K562 (cell line): Measurements from ENCODE around the gene STPG2. TPM values are rescaled to one million over a fixed set of nuclear protein-coding genes. Genes with fewer than 3 reads are reported as not detected.

Source experiments
- ATAC-seq: fragments of 200-7000 bp; cut with Tn5 transposase; 3 replicates; pipeline ENCODE4 v1.9.1; 2020; ENCODE audit warnings: moderate library complexity
- BruUV-seq: library from RNA; stranded (reverse); fragments of 400-500 nt; replicated peaks from 2 replicates; lab custom pipeline; 2021; lab: Mats Ljungman, UMichigan
- CTCF ChIA-PET: fragments of 300-600 bp; formaldehyde crosslinking; extraction: SDS; loops from one replicate; lab custom pipeline; 2021; ENCODE audit warnings: low intra/inter-chr PET ratio; lab: Yijun Ruan, JAX
- POLR2A ChIA-PET: fragments of 300-600, 350-650 bp; sonication (Branson Sonifier 250); formaldehyde crosslinking; extraction: SDS; loops from one replicate; lab custom pipeline; 2021; ENCODE audit warnings: antibody characterized with exemption, inconsistent platforms; lab: Yijun Ruan, JAX
- DNase-seq, 4 experiments: peaks; one replicate each; pipeline versions ENCODE4 v3.0.0 to v3.0.0-alpha.2; 2011 to 2018; ENCODE audit warnings: low spot score in 3 of 4, mixed read lengths in 3 of 4; ENCODE audit errors: extremely low read depth in 1 of 4
- FAIRE-seq: peaks from 2 replicates; lab custom pipeline; 2011; peaks lifted over from hg19 to GRCh38; lab: Jason Lieb, UNC
- H2AFZ ChIP-seq: 2 replicates; pipeline ENCODE4 v1.6.0; 2011; ENCODE audit warnings: low read depth, low read length, control low read depth, inconsistent platforms
- H3K27ac ChIP-seq: fragments of 200-600 bp; 3 replicates; pipeline ENCODE4 v1.8.0; 2011; ENCODE audit warnings: low read depth, mild to moderate bottlenecking, control low read depth, inconsistent platforms, low read length, moderate library complexity, mixed read lengths; ENCODE audit errors: extremely low read depth
- H3K27me3 ChIP-seq, 2 experiments: fragments of 300-600 bp in 1 of 2; 2 replicates in 1 of 2; 3 replicates in 1 of 2; pipeline versions ENCODE4 v1.6.0 to v1.8.0; 2011; ENCODE audit warnings: inconsistent platforms in 2 of 2, low read length in 2 of 2, mild to moderate bottlenecking in 1 of 2, mixed read lengths in 1 of 2, moderate library complexity in 1 of 2; ENCODE audit not compliant: control insufficient read depth in 2 of 2, insufficient read depth in 2 of 2
- H3K36me3 ChIP-seq: fragments of 300-600 bp; 3 replicates; pipeline ENCODE4 v1.8.0; 2011; ENCODE audit warnings: mild to moderate bottlenecking, low read length, inconsistent platforms; ENCODE audit not compliant: control insufficient read depth, insufficient read depth
- H3K4me1 ChIP-seq, 2 experiments: fragments of 200-600 bp in 1 of 2; replicated peaks in 1 of 2; 2 replicates in 1 of 2; 3 replicates in 1 of 2; pipeline versions ENCODE4 v1.5.1 to v1.8.0; 2011; ENCODE audit warnings: inconsistent platforms in 2 of 2, low read length in 2 of 2, mild to moderate bottlenecking in 1 of 2, mixed read lengths in 1 of 2, moderate library complexity in 1 of 2; ENCODE audit not compliant: control insufficient read depth in 2 of 2, insufficient read depth in 2 of 2
- H3K4me2 ChIP-seq: 2 replicates; pipeline ENCODE4 v1.6.1; 2011; ENCODE audit warnings: low read length, control low read depth, inconsistent platforms, mixed read lengths; ENCODE audit not compliant: insufficient read depth
- H3K4me3 ChIP-seq: fragments of 200-600 bp; sonication (generic), shearing (Covaris generic); 2 replicates; pipeline ENCODE4 v1.5.1; 2016; ENCODE audit warnings: control low read depth, inconsistent platforms
- H3K79me2 ChIP-seq: fragments of 200-600 bp; 3 replicates; pipeline ENCODE4 v1.8.0; 2011; ENCODE audit warnings: low read length, inconsistent platforms; ENCODE audit not compliant: control insufficient read depth, insufficient read depth
- H3K9ac ChIP-seq, 2 experiments: 2 replicates each; pipeline versions ENCODE4 v1.6.0 to v1.6.1; 2011; ENCODE audit warnings: low read depth in 2 of 2, low read length in 2 of 2, control low read depth in 1 of 2, inconsistent platforms in 1 of 2, mild to moderate bottlenecking in 1 of 2, mixed read lengths in 1 of 2; ENCODE audit not compliant: insufficient read depth in 1 of 2
- H3K9me1 ChIP-seq: one replicate; pipeline ENCODE4 v1.6.0; 2011; ENCODE audit warnings: inconsistent platforms, mild to moderate bottlenecking, low read length, moderate library complexity; ENCODE audit not compliant: control insufficient read depth, insufficient read depth
- H3K9me3 ChIP-seq: replicated peaks from 2 replicates; pipeline ENCODE4 v1.5.1; 2011; ENCODE audit warnings: low read depth, low read length, inconsistent platforms; ENCODE audit not compliant: control insufficient read depth, insufficient read depth
- H4K20me1 ChIP-seq: replicated peaks from 2 replicates; pipeline ENCODE4 v1.6.1; 2011; ENCODE audit warnings: low read length, inconsistent platforms, mixed read lengths; ENCODE audit not compliant: control insufficient read depth, insufficient read depth
- ARID2 ChIP-seq: fragments of 450-650 bp; IDR thresholded peaks from 2 replicates; pipeline ENCODE4 v1.6.1; 2017; ENCODE audit warnings: antibody characterized with exemption, mild to moderate bottlenecking
- CTBP1 ChIP-seq: fragments of 450-650 bp; IDR thresholded peaks from 2 replicates; pipeline ENCODE4 v1.6.1; 2016; ENCODE audit warnings: borderline replicate concordance
- KLF13 ChIP-seq: fragments of 450-650 bp; IDR thresholded peaks from 2 replicates; pipeline ENCODE4 v1.6.1; 2016; ENCODE audit warnings: missing genetic modification characterization, low read depth, mild to moderate bottlenecking, missing compliant biosample characterization, moderate library complexity, borderline replicate concordance
- LARP7 ChIP-seq: fragments of 450-650 bp; IDR thresholded peaks from 2 replicates; pipeline ENCODE4 v1.6.1; 2016
- NR1H2 ChIP-seq: sonication (generic); formaldehyde crosslinking; IDR thresholded peaks from 2 replicates; pipeline ENCODE4 v1.4.0; 2020; ENCODE audit warnings: mild to moderate bottlenecking, missing genetic modification reagents
- ZNF586 ChIP-seq: fragments of 450-650 bp; formaldehyde crosslinking; conservative IDR thresholded peaks from 2 replicates; pipeline ENCODE4 v1.4.0; 2020; ENCODE audit warnings: mild to moderate bottlenecking, moderate library complexity
- WGBS: fragments of 100-300 bp; shearing (Covaris generic); methylation state at CpG from one replicate; pipeline ENCODE4 v1.1.6; 2016; ENCODE audit warnings: low coverage, mixed read lengths; ENCODE audit not compliant: insufficient coverage; ENCODE audit errors: missing lambda C conversion rate; 5-methylcytosine and 5-hydroxymethylcytosine counted together
- in situ Hi-C: fragments of 300-500 bp; cut with MboI; formaldehyde crosslinking; loops from 4 replicates; pipeline ENCODE4 v1.15.0; 2018; ENCODE audit warnings: inconsistent platforms, mixed read lengths
- intact Hi-C: fragments of 100-400 bp; cut with micrococcal nuclease; formaldehyde crosslinking; loops from 2 replicates; pipeline ENCODE4 v1.14.2; 2022
- polyA plus RNA-seq, 8 experiments: library from polyadenylated mRNA; depleted of rRNA in 4 of 8; stranded (reverse) in 5 of 8; unstranded in 3 of 8; fragments of >200 nt; fragmentation: Nextera tagmentation in 2 of 8; fragmentation: Illumina TruSeq in 1 of 8; extraction: Ambion mirVana in 2 of 8; extraction: Trizol in 1 of 8; gene quantifications; 2 replicates each; pipeline versions ENCODE4 v1.2.1 to v1.2.3, GENCODE V29; 2011 to 2014; ENCODE audit warnings: inconsistent platforms in 1 of 8, missing spikeins in 1 of 8
- total RNA-seq, 7 experiments: library from RNA; depleted of rRNA in 6 of 7; stranded (reverse); fragments of >200 nt in 6 of 7; fragmentation: Illumina TruSeq in 2 of 7; extraction: Trizol in 2 of 7; gene quantifications; 2 replicates each; pipeline versions ENCODE4 v1.2.1 to v1.2.3, GENCODE V29; 2011 to 2021; ENCODE audit warnings: low replicate concordance in 1 of 7
- TF ChIP-seq, protein P1 (sequence below): fragments of 450-650 bp; formaldehyde crosslinking; IDR thresholded peaks from 2 replicates; pipeline ENCODE4 v1.4.0; 2020; ENCODE audit warnings: mild to moderate bottlenecking, mixed read lengths
- TF ChIP-seq, protein P2 (sequence below): fragments of 200-800 bp; sonication (Bioruptor generic); IDR thresholded peaks from 2 replicates; pipeline ENCODE4 v1.6.1; 2017; ENCODE audit warnings: missing genetic modification characterization, missing compliant biosample characterization
- TF ChIP-seq, protein P3 (sequence below): fragments of 450-650 bp; IDR thresholded peaks from 2 replicates; pipeline ENCODE4 v1.6.1; 2016; ENCODE audit warnings: low read depth

Gene STPG2
- total and polyA plus RNA-seq, 9 of the 15 experiments (the other 6 are each of a cell fraction or from before 2014, with no cell fraction given): not detected

DNA sequence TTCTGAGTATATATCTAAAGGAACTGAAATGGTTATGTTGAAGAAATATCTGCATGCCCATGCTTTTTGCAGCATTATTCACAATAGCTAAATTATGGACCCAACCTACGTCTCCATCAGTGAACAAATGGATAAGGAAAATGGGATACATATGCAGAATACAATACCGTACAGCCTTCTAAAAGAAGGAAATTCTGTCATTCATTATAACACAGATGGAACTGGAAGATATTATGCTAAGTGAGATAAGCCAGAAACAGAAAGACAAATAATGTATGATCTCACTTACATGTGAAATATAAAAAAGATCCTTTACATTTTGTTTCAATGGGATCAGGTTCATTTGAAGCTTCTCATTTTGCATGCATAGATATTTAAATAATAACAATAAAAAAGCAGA is 263.3 kb downstream of the STPG2 start (continued):
- TF ChIP-seq, protein P1, sequence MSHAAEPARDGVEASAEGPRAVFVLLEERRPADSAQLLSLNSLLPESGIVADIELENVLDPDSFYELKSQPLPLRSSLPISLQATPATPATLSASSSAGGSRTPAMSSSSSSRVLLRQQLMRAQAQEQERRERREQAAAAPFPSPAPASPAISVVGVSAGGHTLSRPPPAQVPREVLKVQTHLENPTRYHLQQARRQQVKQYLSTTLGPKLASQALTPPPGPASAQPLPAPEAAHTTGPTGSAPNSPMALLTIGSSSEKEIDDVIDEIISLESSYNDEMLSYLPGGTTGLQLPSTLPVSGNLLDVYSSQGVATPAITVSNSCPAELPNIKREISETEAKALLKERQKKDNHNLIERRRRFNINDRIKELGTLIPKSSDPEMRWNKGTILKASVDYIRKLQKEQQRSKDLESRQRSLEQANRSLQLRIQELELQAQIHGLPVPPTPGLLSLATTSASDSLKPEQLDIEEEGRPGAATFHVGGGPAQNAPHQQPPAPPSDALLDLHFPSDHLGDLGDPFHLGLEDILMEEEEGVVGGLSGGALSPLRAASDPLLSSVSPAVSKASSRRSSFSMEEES (CRISPR knock-in tag): no peak
- TF ChIP-seq KLF13 (tag): no peak
- TF ChIP-seq ARID2: no peak
- no peak for TF ChIP-seq CTBP1

DNA sequence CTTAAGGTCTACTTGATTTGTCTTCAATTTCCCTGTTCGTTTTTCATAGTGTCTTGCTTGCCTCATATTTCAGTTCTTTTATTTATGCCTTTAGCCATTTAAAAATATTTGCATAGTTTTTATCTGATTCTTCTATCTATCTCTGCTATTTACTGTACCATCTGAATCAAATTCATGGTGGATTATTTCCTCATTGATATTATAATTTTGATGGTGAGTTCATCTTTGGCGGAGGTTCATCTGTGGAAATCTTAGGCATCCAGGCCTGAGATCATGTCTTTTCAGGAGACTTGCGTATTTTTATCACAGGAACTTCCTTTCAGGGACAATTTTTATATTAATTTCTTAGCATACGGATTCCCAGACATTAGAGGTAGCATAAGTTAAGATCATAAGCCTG is 275.2 kb downstream of the STPG2 start:
- H3K4me2 ChIP-seq: no peak overlapping the region
- no peak overlapping the region for H3K9ac ChIP-seq
- H3K4me1 ChIP-seq: no peaks in the 10 kb centered on the region
- intact Hi-C loops: no loop called here
- H3K9me3 ChIP-seq: 0 out of 2 replicates have a peak, but pooled peaks cover 1% of the 10 kb centered on the region
- WGBS: 0% methylated on average over 4 of the region's 4 CpGs
- no peak for FAIRE-seq
- in situ Hi-C loops: no loop called here
- no peak overlapping the region for H2AFZ ChIP-seq
- BruUV-seq: no TSS peak
- H3K27me3 ChIP-seq: no peaks in the 10 kb centered on the region
- no peaks in the 10 kb centered on the region for H4K20me1 ChIP-seq
- no peaks in the 10 kb centered on the region for H3K79me2 ChIP-seq
- no peak for ATAC-seq
- no peak overlapping the region for H3K4me3 ChIP-seq
- H3K36me3 ChIP-seq: no peaks in the 10 kb centered on the region
- H3K9me1 ChIP-seq: no peaks in the 10 kb centered on the region
- POLR2A ChIA-PET: no interaction called here
- DNase-seq: no peak
- CTCF ChIA-PET: no interaction called here
- H3K27ac ChIP-seq: no peak overlapping the region
- TF ChIP-seq, protein P2, sequence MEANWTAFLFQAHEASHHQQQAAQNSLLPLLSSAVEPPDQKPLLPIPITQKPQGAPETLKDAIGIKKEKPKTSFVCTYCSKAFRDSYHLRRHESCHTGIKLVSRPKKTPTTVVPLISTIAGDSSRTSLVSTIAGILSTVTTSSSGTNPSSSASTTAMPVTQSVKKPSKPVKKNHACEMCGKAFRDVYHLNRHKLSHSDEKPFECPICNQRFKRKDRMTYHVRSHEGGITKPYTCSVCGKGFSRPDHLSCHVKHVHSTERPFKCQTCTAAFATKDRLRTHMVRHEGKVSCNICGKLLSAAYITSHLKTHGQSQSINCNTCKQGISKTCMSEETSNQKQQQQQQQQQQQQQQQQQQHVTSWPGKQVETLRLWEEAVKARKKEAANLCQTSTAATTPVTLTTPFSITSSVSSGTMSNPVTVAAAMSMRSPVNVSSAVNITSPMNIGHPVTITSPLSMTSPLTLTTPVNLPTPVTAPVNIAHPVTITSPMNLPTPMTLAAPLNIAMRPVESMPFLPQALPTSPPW (CRISPR knock-in tag): no peak
- TF ChIP-seq NR1H2 (CRISPR knock-in tag): no peak
- TF ChIP-seq LARP7: no peak
- TF ChIP-seq ZNF586 (CRISPR knock-in tag): no peak
- TF ChIP-seq, protein P3, sequence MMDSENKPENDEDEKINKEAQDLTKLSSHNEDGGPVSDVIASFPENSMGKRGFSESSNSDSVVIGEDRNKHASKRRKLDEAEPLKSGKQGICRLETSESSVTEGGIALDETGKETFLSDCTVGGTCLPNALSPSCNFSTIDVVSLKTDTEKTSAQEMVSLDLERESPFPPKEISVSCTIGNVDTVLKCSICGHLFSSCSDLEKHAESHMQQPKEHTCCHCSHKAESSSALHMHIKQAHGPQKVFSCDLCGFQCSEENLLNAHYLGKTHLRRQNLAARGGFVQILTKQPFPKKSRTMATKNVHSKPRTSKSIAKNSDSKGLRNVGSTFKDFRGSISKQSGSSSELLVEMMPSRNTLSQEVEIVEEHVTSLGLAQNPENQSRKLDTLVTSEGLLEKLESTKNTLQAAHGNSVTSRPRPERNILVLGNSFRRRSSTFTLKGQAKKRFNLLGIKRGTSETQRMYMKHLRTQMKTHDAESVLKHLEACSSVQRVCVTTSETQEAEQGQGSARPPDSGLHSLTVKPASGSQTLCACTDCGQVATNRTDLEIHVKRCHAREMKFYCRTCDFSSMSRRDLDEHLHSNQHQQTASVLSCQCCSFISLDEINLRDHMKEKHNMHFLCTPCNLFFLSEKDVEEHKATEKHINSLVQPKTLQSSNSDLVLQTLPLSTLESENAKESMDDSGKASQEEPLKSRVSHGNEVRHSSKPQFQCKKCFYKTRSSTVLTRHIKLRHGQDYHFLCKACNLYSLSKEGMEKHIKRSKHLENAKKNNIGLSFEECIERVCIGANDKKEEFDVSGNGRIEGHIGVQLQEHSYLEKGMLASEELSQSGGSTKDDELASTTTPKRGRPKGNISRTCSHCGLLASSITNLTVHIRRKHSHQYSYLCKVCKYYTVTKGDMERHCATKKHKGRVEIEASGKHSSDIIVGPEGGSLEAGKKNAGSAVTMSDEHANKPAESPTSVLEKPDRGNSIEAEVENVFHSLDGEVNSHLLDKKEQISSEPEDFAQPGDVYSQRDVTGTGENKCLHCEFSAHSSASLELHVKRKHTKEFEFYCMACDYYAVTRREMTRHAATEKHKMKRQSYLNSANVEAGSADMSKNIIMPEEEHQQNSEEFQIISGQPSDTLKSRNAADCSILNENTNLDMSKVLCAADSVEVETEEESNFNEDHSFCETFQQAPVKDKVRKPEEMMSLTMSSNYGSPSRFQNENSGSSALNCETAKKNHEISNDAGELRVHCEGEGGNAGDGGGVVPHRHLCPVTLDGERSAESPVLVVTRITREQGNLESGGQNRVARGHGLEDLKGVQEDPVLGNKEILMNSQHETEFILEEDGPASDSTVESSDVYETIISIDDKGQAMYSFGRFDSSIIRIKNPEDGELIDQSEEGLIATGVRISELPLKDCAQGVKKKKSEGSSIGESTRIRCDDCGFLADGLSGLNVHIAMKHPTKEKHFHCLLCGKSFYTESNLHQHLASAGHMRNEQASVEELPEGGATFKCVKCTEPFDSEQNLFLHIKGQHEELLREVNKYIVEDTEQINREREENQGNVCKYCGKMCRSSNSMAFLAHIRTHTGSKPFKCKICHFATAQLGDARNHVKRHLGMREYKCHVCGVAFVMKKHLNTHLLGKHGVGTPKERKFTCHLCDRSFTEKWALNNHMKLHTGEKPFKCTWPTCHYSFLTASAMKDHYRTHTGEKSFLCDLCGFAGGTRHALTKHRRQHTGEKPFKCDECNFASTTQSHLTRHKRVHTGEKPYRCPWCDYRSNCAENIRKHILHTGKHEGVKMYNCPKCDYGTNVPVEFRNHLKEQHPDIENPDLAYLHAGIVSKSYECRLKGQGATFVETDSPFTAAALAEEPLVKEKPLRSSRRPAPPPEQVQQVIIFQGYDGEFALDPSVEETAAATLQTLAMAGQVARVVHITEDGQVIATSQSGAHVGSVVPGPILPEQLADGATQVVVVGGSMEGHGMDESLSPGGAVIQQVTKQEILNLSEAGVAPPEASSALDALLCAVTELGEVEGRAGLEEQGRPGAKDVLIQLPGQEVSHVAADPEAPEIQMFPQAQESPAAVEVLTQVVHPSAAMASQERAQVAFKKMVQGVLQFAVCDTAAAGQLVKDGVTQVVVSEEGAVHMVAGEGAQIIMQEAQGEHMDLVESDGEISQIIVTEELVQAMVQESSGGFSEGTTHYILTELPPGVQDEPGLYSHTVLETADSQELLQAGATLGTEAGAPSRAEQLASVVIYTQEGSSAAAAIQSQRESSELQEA: no peak
